Glutamatergic neuron (in vitro differentiated cells): ENCODE results near the gene THSD4. TPM values are rescaled to one million over a fixed set of nuclear protein-coding genes. Genes with fewer than 3 reads are reported as not detected.

ENCODE experiments used
- DNase-seq: peaks from one replicate; pipeline ENCODE4 v3.0.0; 2022
- H3K27ac Mint-ChIP-seq: one replicate; pipeline ENCODE4 v1.8.0; 2020; ENCODE audit warnings: mild to moderate bottlenecking, mixed read lengths, inconsistent platforms; ENCODE audit not compliant: unreplicated experiment
- H3K27me3 Mint-ChIP-seq: one replicate; pipeline ENCODE4 v1.8.0; 2020; ENCODE audit warnings: mild to moderate bottlenecking, moderate library complexity, mixed read lengths, inconsistent platforms; ENCODE audit not compliant: unreplicated experiment
- H3K36me3 Mint-ChIP-seq: one replicate; pipeline ENCODE4 v1.8.0; 2020; ENCODE audit warnings: mild to moderate bottlenecking, mixed read lengths, inconsistent platforms; ENCODE audit not compliant: unreplicated experiment
- H3K4me1 Mint-ChIP-seq: one replicate; pipeline ENCODE4 v1.8.0; 2020; ENCODE audit warnings: mild to moderate bottlenecking, low read depth, mixed read lengths, inconsistent platforms; ENCODE audit not compliant: unreplicated experiment
- H3K4me3 Mint-ChIP-seq: one replicate; pipeline ENCODE4 v1.8.0; 2020; ENCODE audit warnings: mild to moderate bottlenecking, mixed read lengths, inconsistent platforms; ENCODE audit not compliant: unreplicated experiment
- H3K9me3 Mint-ChIP-seq: one replicate; pipeline ENCODE4 v1.8.0; 2020; ENCODE audit warnings: mild to moderate bottlenecking, moderate library complexity, mixed read lengths, inconsistent platforms; ENCODE audit not compliant: unreplicated experiment
- CTCF ChIP-seq: fragments of 200-600 bp; sonication (generic); IDR thresholded peaks from one replicate; pipeline ENCODE4 v1.5.0; 2021; ENCODE audit not compliant: partially characterized antibody, unreplicated experiment
- total RNA-seq: library from RNA; stranded (reverse); fragmentation: NEBNext Ultra II Directional; extraction: Animal tissue kit (Norgen Biotek cat#: 25700); gene quantifications from one replicate; pipeline ENCODE4 v1.2.1, GENCODE V29; 2021; ENCODE audit not compliant: unreplicated experiment

The THSD4 gene
- total RNA-seq, 1 donor from 2014 or later, result 12.3 TPM

GRCh38 chr15:71329041-71329440 is 213.8 kb downstream of the THSD4 start:
- Mint-ChIP-seq H3K4me1 (peaks cover 3% of the 10 kb centered on the region), H3K9me3 (no peaks in the 10 kb centered on the region), H3K4me3 (no peak overlapping the region), H3K27me3 (no peaks in the 10 kb centered on the region), H3K36me3 (no peaks in the 10 kb centered on the region), H3K27ac (no peak overlapping the region)
- DNase-seq, result no peak
- no peak for TF ChIP-seq CTCF

DNA sequence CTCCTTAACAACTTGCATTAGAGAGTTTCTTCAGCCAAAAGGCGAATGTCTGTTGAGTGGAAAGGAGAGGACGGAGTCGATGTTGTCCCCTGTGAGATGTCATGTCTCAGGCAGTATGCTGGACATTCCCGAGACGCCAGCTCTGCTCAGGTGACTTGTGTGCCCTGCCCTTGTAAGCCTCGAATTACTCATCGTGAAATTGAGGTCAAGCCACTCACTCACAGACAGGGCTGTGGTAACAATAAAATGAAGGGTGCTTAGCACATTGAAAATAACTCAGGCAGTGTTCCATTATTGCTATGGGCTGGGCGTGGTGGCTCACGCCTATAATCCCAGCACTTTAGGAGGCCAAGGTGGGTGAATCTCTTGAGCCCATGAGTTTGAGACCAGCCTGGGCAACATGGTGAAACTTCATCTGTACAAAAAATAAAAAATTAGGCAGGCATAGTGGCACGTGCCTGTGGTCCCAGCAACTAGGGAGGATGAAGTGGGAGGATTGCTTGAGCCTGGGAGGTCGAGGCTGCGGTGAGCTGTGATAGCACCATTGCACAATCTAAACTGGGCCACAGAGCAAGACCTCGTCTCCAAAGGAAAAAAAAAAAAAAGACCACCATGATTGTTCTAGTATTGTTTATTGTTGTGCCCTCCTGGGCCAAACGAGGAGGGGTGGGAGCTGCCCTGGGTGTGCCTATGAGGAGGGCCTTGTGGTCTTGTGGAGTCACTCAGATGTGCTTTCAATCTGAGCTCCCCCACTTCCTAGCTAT is 214.4 kb downstream of the THSD4 start:
- Mint-ChIP-seq H3K4me3 (no peak overlapping the region), H3K36me3 (no peaks in the 10 kb centered on the region), H3K4me1 (peaks cover 6% of the 10 kb centered on the region), H3K9me3 (no peaks in the 10 kb centered on the region), H3K27ac (no peak overlapping the region), H3K27me3 (no peaks in the 10 kb centered on the region)
- no peak for TF ChIP-seq CTCF
- DNase-seq, result no peak

DNA sequence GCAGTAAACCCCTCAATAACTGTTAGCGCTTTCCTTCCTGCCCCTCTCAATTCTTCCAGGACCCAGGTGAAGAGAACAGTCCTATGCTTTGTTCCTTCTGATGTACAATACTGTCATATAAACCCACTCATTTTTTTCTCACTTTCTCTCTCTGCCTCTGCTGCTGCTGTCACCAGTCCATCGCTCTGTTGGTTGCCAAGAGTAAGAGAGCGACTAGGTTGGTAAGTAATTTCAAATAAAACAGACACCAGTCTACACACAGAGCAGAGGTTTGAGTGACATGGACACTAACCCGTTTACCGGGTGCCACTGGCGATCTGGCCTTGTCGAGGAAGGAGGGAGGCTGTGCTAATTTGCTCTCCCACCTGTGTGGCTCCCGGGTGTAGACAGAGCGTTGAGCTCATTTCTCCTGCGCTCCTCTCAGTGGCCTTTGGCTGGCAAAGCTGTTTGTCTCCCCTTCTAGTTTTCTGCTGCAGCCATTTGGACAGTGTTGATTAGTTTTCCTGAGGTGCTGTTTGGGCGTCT is 215.4 kb downstream of the THSD4 start:
- H3K36me3 Mint-ChIP-seq, result no peaks in the 10 kb centered on the region
- TF ChIP-seq CTCF, result no peak
- DNase-seq, result no peak
- H3K9me3 Mint-ChIP-seq, result no peaks in the 10 kb centered on the region
- H3K27me3 Mint-ChIP-seq, result no peaks in the 10 kb centered on the region
- H3K4me3 Mint-ChIP-seq, result no peak overlapping the region
- H3K4me1 Mint-ChIP-seq, result peaks cover 10% of the 10 kb centered on the region
- H3K27ac Mint-ChIP-seq, result no peak overlapping the region

GRCh38 chr15:71331173-71331572 is 215.9 kb downstream of the THSD4 start:
- no peaks in the 10 kb centered on the region for H3K9me3 Mint-ChIP-seq
- peaks cover 10% of the 10 kb centered on the region for H3K4me1 Mint-ChIP-seq
- no peak for DNase-seq
- H3K27me3 Mint-ChIP-seq, result no peaks in the 10 kb centered on the region
- H3K4me3 Mint-ChIP-seq, result no peak overlapping the region
- H3K36me3 Mint-ChIP-seq, result no peaks in the 10 kb centered on the region
- no peak for TF ChIP-seq CTCF
- H3K27ac Mint-ChIP-seq, result no peak overlapping the region

- no peak for DNase-seq
- H3K36me3 Mint-ChIP-seq, result no peaks in the 10 kb centered on the region
- no peaks in the 10 kb centered on the region for H3K9me3 Mint-ChIP-seq
- no peak overlapping the region for H3K27ac Mint-ChIP-seq
- TF ChIP-seq CTCF, result no peak
- no peaks in the 10 kb centered on the region for H3K27me3 Mint-ChIP-seq
- H3K4me1 Mint-ChIP-seq, result peaks cover 11% of the 10 kb centered on the region
- no peak overlapping the region for H3K4me3 Mint-ChIP-seq
Observed at GRCh38 chr15:71332431-71333004, 217.2 kb downstream of the THSD4 start.
